Activated naive CD4-positive, alpha-beta T cell treated with anti-CD3 and anti-CD28 coated beads, Interleukin-2, amount 50 U/mL, for 72 hours (primary cell): ENCODE data around the gene TMEM80. TPM values are rescaled to one million over a fixed set of nuclear protein-coding genes. Genes with fewer than 3 reads are reported as not detected.
A peak's percentile ranks its signal among the peaks of the same experiment; 100 is the strongest.

Experiments used
- ATAC-seq, 2 donors: fragments of 150-1000 bp; cut with Tn5 transposase; 2 replicates each; pipeline ENCODE4 v1.10.0; 2021; ENCODE audit warnings: mild to moderate bottlenecking in 2 of 2, moderate library complexity in 2 of 2
- DNase-seq, 2 donors: peaks; one replicate each; pipeline ENCODE4 v3.0.0; 2021 to 2022; ENCODE audit warnings: low spot score in 2 of 2
- H3K27ac Mint-ChIP-seq, 2 donors: one replicate each; pipeline ENCODE4 v1.8.0; 2022; ENCODE audit warnings: mild to moderate bottlenecking in 2 of 2, mixed read lengths in 2 of 2
- H3K36me3 Mint-ChIP-seq, 2 donors: one replicate each; pipeline ENCODE4 v1.8.0; 2022; ENCODE audit warnings: mixed read lengths in 2 of 2
- H3K9me3 Mint-ChIP-seq, 2 donors: one replicate each; pipeline ENCODE4 v1.8.0; 2022; ENCODE audit warnings: mixed read lengths in 2 of 2
- total RNA-seq, 2 donors: library from RNA; stranded (reverse); gene quantifications; one replicate each; pipeline ENCODE4 v1.2.3, GENCODE V29; 2022

The TMEM80 gene
- total RNA-seq, 2 donors from 2014 or later, result 5.2 to 11.3 TPM

DNA sequence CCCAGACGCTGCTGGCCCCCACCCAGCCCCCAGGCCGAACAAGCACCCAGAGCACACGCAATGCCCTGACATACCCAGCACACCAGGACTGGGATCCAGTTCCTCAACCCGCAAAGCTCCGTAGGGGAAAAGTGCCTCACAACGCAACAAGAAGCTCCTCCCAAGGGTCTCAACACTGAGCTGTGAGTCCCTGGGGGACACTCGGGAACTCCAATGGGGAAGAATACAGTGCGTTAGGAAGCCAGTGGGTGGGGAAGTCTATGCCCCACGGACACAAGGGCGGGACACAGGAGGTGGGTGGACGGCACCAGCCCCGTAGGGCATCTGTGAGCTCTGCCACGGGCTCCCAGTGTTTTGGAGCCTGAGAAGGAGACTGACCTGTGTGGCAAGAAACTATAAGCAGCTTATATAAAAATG, 2.2 kb upstream of the TMEM80 start:
- DNase-seq (no peak), ATAC-seq (no peak)
- Mint-ChIP-seq H3K9me3 (no peaks in the 10 kb centered on the region), H3K36me3 (peaks cover 7 to 11% of the 10 kb centered on the region in 2 donors), H3K27ac (peak overlapping the region; percentile 81 to 95)

DNA sequence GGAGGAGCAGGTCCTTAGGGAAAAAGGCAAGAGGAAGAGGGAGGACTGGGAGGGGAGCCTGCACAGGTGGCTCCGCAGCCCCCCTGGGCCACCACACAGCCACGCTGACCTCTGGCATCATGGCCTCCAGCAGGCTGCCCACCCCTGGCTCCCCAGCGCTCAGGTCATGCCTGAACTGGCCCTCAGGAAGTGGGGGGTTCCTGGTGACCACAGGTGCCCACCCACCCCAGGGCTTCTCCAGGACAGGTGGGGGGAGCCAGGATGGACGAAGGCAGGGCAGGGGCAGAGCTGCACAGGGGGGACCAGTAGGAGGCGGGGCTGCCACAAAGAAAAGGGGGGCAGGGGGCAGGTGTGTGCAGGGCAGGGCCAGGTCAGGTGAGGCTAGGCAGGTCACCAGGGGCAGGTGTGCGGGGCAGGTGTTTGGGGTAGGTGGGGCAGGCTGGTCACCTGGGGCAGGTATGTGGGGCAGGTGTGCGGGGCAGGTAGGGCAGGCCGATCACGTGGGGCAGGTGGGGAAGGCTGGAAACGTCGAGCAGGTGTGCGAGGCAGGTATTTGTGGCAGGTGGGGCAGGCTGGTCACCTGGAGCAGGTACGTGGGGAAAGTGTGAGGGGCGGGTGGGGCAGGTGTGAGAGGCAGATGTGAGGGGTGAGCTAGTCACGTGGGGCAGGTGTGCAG, 1.6 kb upstream of the TMEM80 start:
- ATAC-seq (no peak), DNase-seq (no peak)
- Mint-ChIP-seq H3K27ac (peak overlapping the region; percentile 81 to 95), H3K36me3 (peaks cover 7 to 11% of the 10 kb centered on the region in 2 donors), H3K9me3 (no peaks in the 10 kb centered on the region)

DNA sequence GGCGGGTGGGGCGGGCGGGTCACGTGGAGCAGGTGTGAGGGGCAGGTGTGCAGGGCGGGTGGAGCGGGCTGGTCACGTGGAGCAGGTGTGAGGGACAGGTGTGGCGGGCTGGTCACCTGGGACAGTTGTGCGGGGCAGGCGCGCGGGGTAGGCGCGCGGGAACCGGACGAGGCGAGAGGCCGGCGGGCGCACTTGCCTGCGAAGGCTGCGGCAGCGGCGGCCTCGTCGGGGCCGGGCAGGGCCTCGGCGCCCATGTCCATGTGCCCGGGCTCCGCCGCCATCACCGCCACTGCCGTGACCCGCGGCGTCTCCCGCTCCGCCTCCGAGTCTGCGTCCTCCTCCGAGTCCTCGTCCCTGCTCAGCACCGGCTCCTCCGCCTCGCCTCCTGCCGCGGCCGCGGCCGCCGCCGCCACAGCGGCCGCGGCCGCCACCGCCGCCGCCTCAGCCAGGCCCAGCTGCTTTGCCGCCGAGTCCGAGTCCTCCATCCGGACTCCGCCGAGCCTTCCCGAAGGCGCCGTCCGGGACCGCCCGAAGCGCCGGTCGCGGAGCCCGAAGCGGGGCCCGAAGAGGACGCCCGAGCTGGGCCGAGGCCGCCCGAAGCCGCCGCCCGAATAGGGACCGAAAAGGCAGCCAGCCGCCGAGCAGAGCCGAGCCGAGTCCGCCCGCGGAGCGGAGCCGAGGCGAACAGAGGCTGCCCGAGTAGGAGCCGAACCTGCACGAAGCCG, 891 bp upstream of the TMEM80 start, which contains the start of gene DEAF1:
DEAF1 (minus strand) TSS at position 660 of the 725 bp plus-strand sequence; CDS start at position 485, 175 bp downstream.
- peak within 1 kb of the TSS; percentile 96 for H3K27ac Mint-ChIP-seq
- no peaks in the 10 kb centered on the region for H3K9me3 Mint-ChIP-seq
- ATAC-seq, result peak in 1 of 2 donors; percentile 84
- H3K36me3 Mint-ChIP-seq, result peaks cover 7 to 11% of the 10 kb centered on the region in 2 donors
- peak; percentile 94 to 99 for DNase-seq

DNA sequence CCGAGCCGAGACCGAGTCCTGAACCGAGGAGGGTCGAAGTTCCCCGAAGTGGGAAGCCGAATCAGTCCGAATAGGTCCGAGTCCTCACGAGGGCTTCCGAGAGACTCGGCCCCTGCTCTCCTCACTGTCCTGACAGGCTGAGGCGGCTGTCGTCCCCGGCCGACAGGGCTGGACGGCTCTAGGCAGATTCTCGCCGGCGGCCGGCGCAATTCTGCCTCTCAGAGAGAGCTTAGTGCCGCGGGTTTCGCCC, 403 bp upstream of the TMEM80 start:
- ATAC-seq (peak in 1 of 2 donors; percentile 66), DNase-seq (no peak)
- peaks cover 7 to 11% of the 10 kb centered on the region in 2 donors for H3K36me3 Mint-ChIP-seq
- H3K27ac Mint-ChIP-seq, result peak overlapping the region; percentile 96
- no peaks in the 10 kb centered on the region for H3K9me3 Mint-ChIP-seq

DNA sequence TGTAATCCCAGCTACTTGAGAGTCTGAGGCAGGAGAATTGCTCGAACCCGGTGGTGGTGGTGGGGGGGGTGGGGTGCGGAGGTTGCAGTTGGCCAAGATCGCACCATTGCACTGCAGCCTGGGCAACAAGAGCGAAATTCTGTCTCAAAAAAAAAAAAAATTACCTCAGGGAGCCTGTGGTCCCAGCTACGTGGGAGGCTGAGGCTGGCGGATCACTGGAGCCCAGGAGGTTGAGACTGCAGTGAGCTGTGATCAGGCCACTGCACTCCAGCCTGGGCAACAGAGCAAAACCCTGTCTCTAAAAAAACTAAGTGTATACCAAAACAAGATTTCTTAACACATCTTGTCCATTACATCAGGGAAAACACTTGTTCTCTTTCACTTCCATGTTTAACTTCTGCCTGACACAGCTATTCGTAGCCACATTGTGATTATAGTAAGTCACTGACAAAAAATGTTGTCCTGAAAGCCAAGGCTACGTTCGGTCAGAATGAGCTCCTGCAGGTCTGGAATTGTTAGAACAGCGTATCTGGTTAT, 1.4 kb downstream of the TMEM80 start:
- Mint-ChIP-seq H3K27ac (peak overlapping the region; percentile 36 to 96), H3K36me3 (peaks cover 7 to 11% of the 10 kb centered on the region in 2 donors), H3K9me3 (no peaks in the 10 kb centered on the region)
- ATAC-seq (no peak), DNase-seq (no peak)

DNA sequence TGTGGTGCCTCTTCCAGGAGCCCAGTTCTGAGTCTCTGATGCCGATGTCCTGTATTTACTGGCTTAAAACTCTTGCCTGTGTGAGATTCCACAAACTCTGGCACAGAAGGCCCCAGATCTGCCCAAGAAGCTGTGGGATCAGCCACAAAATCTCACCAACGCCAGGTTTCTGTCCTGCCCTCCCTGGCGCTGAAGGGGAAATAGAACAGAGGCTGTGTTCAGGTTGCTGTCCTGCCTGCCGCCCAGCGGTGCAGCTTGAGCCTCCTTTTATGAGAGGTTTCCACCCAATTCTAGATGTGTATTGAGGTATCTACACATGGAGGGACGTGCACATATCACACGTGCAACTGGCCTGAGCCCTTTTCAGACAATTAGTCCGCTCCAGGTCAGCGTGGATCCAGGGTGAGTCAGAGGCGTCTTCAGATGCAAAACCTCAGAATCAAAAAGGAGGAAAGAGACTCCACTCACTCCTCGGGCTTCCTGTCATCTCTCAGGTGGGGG, 2.2 kb downstream of the TMEM80 start:
- H3K27ac Mint-ChIP-seq, result peak overlapping the region; percentile 15 to 79
- peaks cover 7 to 10% of the 10 kb centered on the region in 2 donors for H3K36me3 Mint-ChIP-seq
- DNase-seq, result no peak
- H3K9me3 Mint-ChIP-seq, result no peaks in the 10 kb centered on the region
- no peak for ATAC-seq

DNA sequence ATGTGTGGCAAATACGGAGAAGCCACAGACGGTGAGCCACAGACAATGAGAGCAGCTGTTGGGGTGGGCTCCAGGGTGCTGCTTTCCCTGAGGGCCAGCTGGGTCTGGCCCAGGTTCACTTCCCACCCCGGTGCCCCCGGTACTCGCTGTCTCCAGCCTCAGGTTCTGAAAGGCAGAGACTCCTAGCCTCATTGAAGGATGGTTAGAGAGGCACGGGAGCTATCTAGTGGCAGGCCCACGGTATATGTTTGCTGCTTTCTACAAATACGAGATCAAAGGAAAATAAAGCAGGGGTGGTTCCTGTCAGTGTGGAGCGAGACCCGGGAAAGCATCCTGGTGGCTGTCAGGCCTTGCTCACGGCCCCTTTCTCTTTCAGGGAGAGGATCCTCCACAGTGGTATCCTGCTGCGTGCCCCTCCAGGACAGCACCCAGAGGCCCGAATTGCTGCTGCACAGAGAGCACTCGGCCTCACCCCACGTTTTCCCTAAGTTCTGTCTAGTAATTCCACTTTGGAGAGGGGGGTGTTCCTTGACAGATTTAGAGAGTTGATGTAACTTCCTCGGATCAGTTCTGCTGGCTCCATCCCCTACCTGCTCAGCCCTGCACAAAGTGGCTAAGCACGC, 3.0 kb downstream of the TMEM80 start:
- DNase-seq (no peak), ATAC-seq (no peak)
- H3K9me3 Mint-ChIP-seq, result no peaks in the 10 kb centered on the region
- peaks cover 3% of the 10 kb centered on the region in 2 donors for H3K36me3 Mint-ChIP-seq
- H3K27ac Mint-ChIP-seq, result peak overlapping the region; percentile 15 to 79

DNA sequence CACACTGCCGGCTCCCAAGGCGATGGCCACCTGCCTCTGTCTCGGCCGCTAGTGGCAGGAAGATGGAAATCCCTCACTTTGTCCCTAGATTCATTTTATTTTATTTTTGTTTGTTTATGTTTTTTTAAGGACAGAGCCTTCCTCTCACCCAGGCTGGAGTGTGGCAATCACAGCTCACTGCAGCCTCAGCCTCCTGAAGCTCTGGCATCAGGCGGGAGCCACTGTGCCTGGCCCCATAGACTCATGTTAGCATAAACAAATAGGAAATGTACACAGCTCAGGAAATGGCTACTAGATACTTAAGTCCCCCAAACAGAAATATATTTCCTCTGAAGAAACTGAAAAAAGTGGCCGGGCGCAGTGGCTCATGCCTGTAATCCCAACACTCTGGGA, 3.5 kb downstream of the TMEM80 start:
- Mint-ChIP-seq H3K36me3 (no peaks in the 10 kb centered on the region), H3K9me3 (no peaks in the 10 kb centered on the region), H3K27ac (no peak overlapping the region)
- DNase-seq (no peak), ATAC-seq (no peak)

DNA sequence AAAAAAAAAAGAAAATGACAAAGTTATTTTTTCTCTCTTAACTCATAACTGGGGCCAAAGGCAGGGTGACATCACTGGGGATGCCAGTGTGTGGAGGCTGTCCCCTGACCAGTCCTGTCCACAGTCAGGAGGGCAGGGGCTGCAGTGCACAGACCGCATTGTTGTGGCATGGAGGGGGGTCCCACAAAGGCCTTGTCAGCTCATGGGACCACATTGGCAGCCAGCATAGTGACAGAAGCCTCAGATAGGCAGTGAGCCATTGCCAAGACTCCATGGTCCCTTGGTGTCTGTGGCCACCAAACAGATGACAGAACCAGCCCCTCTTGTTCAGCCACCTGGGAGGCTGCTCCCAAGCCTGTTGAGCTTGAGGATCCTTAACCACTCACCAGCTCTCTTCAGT, 4.1 kb downstream of the TMEM80 start:
- Mint-ChIP-seq H3K36me3 (no peaks in the 10 kb centered on the region), H3K9me3 (no peaks in the 10 kb centered on the region), H3K27ac (no peak overlapping the region)
- ATAC-seq (no peak), DNase-seq (no peak)

DNA sequence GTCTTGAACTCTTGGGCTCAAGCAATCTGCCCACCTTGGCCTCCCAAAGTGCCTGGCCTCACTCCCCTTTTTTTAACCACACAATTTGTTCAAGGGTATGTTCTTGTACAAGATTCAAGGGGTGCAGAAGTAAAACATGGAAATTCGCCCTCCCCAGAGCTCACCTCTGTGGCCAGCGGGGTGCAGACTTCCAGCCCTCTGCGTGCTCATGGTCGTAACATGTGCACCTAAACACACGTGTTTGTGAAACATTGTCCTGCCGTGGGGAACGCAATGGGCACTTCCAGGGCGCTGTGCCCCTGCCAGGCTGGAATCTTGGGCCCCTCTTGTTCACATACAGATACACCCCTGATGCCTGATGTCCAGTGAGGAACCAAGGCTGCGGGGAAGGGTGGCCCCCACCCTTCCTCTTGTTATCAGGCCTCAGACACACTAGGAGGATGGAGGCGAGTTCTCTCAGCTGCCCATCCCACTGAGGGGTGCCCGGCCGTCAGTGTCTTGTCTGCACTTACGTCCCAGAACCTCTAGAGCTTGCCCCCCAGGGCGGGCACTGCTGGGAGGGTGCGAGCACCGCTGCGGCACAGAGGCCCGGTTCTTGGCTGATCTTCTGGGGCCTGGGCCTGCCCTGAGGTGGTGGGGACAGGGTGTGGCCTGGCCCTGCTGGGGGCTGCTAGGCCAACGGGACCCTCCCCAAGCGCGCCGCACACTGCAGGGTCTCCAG, 6.3 kb downstream of the TMEM80 start:
- no peaks in the 10 kb centered on the region for H3K36me3 Mint-ChIP-seq

DNA sequence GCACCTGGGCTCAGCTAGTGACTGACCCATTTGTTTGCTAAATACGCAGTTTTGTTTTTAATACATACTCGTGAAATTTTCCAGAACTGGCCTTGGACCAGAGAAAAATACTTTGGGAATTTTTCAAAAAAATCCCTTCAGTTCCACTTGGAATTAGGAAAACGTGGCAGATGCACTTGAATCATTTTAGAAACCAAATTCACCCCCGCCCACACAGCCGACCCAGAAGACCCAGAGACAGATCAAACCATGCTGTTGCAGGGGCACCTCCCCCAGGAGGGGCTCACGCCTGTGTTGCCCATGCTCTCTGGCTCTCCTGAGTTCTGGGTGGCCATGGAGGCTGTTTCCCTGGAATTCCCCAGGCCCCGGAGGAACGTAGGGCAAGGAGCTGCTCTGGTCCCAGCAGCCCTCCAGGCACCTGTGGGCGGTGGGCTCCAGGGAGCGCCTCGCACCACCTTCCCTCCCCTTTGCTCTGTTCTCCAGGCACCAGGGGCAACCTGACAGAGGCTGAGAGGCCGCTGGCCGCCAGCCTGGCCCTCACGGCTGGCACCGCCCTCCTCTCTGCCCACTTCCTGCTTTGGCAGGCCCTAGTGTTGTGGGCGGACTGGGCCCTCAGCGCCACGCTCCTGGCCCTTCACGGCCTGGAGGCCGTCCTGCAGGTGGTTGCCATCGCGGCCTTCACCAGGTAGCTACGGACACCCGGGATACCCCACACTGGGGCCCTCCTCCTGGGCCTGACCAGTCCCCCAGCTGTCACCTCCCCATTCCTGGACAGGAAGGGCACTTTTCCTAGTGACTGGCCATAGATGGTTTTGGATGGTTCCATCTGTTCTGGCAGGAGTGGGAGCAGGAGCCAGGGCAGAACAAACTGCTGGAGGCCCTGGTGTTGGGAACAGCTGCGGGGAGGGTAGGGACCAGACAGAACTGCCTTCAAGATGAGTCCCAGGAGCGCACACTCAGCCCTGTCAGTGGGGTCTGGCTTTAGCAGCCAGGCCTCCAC, 7.1 kb downstream of the TMEM80 start:
- no peak overlapping the region for H3K27ac Mint-ChIP-seq
- H3K36me3 Mint-ChIP-seq, result no peaks in the 10 kb centered on the region
- DNase-seq, result no peak
- no peak for ATAC-seq
- no peaks in the 10 kb centered on the region for H3K9me3 Mint-ChIP-seq

More for the DNA sequence above, 6.3 kb downstream of the TMEM80 start:
- DNase-seq (no peak), ATAC-seq (no peak)
- H3K27ac Mint-ChIP-seq, result no peak overlapping the region
- no peaks in the 10 kb centered on the region for H3K9me3 Mint-ChIP-seq

DNA sequence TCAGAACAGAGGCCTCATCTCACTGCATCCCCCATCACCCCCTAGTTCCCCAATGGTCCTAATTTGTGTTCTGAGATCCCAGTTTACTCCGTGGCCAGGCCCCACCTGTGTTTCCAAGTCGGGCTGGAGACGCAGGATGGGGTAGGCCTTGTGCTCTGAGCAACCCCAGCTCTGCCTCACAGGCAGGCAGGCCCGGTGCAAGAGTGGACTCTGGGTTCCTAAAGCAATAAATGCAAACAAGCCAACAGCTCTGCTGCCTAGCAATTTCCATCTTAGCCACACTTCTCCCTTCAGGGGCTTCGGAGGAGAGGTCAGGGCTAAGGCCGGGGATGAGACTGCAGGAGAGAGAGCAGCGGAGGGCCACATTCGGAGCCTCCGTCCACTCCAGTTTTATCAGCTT, 7.9 kb downstream of the TMEM80 start:
- DNase-seq (no peak), ATAC-seq (no peak)
- Mint-ChIP-seq H3K36me3 (no peaks in the 10 kb centered on the region), H3K9me3 (no peaks in the 10 kb centered on the region), H3K27ac (no peak overlapping the region)

DNA sequence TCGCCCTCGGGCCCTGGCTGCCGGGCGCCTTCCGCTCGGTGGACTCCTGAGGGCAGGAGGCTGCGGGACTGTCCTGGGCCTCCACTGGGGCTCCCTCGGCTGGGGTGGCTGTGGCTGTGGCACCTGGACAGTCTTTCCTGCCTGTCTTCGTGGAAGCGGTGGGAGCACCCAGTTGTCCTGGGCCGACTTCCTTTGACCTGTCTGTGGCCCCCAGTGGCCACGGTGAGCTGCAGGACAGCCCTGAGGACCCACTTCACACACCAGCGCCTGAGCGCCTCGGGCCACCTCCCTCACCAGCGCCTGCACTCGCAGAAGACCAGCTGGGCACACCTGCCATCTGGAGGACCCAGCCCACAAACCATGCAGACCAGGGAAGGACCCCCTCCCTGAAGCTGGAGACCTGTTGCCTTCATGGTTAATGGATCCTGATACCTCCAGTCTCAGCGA, 8.6 kb downstream of the TMEM80 start:
- H3K27ac Mint-ChIP-seq, result no peak overlapping the region
- DNase-seq (peak in 1 of 2 donors; percentile 54), ATAC-seq (no peak)
- H3K36me3 Mint-ChIP-seq, result no peaks in the 10 kb centered on the region
- H3K9me3 Mint-ChIP-seq, result no peaks in the 10 kb centered on the region

DNA sequence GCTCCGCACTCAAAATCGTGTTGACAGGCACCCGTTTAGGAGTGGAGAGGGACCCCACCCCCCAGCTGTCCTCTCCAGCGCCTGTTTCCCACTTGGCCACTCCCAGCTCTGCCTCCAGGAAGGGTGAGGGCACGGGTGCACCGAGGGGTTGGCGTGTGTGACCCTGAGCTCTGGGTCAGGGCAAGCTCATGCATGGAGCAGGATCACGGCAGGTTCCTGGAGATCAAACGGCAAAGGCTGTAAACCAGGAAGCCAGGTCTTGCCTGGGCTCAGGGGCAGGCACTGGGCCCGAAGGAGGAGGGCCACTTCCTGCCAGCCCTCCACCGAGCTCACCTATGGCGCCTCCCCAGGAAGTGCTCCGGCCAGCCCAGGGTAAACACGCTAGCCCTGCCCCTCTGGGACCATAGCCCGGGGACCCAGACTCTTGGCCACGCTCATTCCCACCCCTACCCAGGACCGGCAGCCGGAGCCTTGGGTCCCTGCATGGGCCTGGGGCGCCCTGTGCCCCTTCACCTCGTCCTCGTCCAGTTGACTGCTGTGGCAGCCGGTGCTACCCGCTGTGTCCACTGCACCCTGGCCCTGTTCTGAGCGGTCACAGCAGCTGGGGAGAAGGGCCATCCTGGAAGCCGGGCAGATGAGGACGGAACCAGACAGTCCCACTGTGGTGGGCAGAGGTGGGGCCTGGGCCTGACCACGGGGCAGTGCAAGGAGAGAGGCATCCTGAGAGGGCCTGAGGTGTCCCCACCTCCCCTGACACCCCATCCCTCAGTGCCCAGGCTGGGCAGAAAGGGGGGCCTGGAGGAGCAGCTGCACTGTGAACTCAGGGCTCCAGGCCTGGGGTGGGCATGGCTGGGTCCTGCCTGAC, 9.4 kb downstream of the TMEM80 start:
- no peak overlapping the region for H3K27ac Mint-ChIP-seq
- ATAC-seq (peak in 1 of 2 donors; percentile 8), DNase-seq (peak in 1 of 2 donors; percentile 58)
- no peaks in the 10 kb centered on the region for H3K36me3 Mint-ChIP-seq
- no peaks in the 10 kb centered on the region for H3K9me3 Mint-ChIP-seq
